AML-193 (cell line): ENCODE results near the gene NECAB3.
"Not testable (repeated sequence)": the region's sequence is repeated elsewhere in the genome, so short reads cannot be mapped to it uniquely, and the experiment has no call there.

Source experiments
- DNase-seq, 2 experiments: peaks; one replicate each; lab custom pipeline; 2025; lab: John Stamatoyannopoulos, UW

The NECAB3 gene

DNA sequence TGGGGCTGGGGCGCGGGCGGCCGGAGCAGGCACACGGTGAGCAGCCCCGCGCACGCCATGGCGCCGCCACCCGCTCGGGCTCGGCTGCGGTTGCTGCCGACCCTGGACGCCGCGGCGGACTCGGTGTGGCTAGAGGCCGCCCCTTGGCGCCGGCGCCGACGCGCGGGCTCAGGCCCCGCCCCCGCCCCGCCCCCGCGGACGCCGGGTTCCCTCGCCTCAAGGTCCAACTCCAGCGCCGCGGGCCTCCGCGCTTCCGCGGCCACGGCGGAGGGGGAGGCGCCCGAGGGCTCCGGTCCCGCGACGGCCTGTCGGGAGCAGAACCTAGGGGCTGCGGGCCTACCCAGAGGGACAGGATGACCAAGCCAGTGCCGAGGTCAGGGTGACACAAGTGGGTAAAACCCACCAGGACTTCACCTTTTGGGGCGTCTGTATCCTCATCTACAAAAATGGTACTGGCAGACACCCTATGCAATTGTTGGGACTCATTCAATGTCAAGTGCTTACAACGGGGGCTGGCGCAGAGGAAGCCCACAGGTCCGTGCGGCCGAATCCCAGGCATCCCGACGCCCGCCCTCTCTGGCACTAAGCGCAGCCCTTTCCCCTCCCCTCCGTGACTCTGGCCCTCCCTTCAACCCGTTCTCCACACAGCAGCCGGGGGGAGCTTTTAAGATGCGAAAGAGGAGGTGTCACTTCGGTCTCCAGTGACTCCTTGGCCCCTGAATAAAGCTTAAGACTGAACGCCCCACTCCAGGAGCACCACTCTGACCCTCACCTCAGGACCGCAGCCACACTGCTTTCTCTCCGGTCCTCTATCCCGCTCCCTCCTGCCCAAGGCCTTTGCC lies at the start of gene NECAB3:
NECAB3 (minus strand) TSS at position 135 of the 842 bp plus-strand sequence; CDS start at position 59, 76 bp downstream.
- peak; percentile 34 to 58 for DNase-seq

DNA sequence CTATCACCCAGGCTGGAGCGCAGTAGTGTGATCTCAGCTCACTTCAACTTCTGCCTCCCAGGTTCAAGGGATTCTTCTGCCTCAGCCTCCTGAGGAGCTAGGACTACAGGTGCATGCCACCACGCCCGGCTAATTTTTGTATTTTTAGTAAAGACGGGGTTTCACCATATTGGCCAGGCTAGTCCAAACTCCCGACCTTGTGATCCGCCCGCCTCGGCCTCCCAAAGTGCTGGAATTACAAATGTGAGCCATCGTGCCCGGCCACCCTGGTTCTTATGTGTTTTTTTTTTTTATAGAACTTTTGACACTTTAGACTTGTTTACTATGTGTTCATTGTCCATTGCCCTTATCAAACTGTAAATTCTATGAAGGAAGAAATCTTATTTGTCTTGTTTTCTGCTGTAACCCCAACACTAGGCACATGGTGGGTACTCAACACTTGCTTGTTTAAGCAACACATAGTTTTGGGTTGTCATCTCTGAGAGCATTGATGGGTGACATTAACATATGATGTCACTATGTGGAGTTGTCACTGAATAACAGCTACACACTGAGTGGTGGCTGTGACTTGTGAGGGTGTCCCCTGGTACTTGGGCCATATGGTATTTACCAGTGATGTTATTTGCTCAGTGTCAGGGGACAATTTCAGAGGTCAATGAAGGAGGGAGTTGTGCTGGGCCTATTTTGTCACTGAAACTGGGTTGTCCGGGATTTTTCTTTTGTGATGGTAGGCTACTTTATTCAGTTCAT lies 47.3 kb upstream of the NECAB3 start:
- DNase-seq, result no peak

DNA sequence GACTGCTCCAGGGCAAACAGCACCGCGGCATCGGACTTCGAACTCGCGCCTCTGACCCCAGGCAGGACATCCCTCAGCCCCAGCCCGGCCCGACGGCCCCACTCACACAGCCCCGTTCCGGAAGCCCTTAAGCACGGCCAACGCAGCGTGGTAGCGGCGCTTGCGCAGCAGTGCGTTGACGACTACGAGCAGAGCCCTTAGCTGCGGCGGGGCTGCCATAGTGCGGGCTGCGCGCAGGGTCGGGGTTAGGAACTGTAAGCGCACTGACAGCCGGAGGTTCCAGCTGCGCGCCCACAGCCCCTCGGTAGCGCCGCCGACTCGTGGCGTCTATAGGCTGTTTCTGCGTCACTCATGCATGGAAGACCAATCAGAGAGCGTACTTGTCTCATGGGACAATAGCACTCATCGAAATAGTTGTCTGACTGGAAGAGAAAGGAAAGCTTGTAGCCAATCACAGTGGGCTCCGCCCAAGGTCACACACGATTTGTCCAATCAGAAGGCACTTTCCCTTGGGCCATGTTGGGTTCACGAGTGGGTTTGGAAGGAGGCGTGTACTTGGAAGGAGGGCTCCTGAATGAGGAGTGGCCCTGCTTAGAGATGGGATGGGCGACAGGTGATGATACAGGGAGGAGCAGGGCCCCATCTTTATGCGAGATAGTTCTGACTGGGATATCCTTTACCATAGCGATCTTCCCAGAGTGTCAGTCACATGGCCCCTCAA lies 45.9 kb upstream of the NECAB3 start, which contains the start of gene PXMP4:
PXMP4 (minus strand) TSS at position 322 of the 721 bp plus-strand sequence; CDS start at position 219, 103 bp downstream.
- peak; percentile 95 to 98 for DNase-seq

GRCh38 chr20:33719277-33719988 lies 45.2 kb upstream of the NECAB3 start:
- DNase-seq, result no peak

GRCh38 chr20:33716498-33716897 lies 42.3 kb upstream of the NECAB3 start:
- DNase-seq, result no peak

- no peak for DNase-seq
These were observed 39.7 kb upstream of the NECAB3 start for GRCh38 chr20:33713865-33714367.

GRCh38 chr20:33711446-33711738 lies 37.2 kb upstream of the NECAB3 start:
- DNase-seq, result no peak

GRCh38 chr20:33710681-33711445 lies 36.6 kb upstream of the NECAB3 start:
- DNase-seq, result no peak

GRCh38 chr20:33709905-33710541 lies 35.8 kb upstream of the NECAB3 start:
- DNase-seq, result no peak

- no peak for DNase-seq
These were observed 35.2 kb upstream of the NECAB3 start for GRCh38 chr20:33709398-33709797.

GRCh38 chr20:33707668-33708067 lies 33.4 kb upstream of the NECAB3 start:
- no peak for DNase-seq

- DNase-seq, result no peak
These were observed 30.1 kb upstream of the NECAB3 start for GRCh38 chr20:33704197-33704924.

DNA sequence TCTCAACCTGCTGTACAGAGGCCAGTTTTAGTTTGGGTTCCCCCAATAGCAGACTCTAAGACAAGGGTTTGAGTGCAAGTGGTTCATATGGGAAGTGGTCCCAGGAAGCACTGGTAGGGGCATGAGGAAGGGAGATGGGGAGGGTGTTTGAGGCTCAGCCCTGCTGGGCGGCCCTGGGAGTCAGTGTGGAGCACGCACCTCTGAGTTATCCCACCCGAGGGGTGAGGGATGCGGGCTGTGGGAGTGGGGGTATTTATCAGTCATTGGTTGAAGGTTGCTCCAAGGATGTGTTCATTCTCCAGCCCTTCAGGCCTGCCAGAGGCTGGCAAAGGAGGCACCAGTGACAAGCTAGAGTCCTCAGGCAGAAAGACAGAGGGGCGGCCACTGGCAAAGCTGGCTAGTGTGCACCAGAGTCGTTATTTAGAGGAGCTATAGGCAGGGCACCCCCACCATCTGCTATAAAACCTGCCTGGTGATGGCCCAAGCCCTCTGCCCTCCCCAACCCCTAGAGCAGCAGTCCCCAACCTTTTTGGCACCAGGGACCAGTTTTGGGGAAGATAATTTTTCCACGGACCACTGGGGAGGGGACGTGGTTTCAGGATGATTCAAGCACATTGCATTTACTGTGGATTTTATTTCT lies 29.4 kb upstream of the NECAB3 start:
- no peak for DNase-seq

DNA sequence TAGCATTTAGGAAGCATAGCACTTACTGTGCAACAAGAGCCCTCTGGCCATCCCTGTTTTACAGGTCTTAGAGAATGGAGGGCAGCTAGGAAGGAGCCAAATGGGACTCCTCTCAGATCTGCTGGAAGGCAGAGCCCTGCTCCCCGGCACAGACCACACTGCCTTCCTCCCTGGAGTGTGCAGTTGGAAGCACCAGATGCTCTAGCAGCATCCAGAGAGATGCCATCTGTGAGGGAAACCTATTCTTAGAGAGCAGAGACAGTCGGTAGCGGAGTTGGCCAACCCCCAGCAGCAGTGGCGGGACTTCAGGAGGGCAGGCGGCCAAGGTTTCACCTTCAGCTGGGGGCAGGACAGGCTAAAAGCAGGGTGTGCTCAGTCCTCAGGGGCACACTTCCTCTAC lies 28.6 kb upstream of the NECAB3 start:
- DNase-seq, result no peak

DNA sequence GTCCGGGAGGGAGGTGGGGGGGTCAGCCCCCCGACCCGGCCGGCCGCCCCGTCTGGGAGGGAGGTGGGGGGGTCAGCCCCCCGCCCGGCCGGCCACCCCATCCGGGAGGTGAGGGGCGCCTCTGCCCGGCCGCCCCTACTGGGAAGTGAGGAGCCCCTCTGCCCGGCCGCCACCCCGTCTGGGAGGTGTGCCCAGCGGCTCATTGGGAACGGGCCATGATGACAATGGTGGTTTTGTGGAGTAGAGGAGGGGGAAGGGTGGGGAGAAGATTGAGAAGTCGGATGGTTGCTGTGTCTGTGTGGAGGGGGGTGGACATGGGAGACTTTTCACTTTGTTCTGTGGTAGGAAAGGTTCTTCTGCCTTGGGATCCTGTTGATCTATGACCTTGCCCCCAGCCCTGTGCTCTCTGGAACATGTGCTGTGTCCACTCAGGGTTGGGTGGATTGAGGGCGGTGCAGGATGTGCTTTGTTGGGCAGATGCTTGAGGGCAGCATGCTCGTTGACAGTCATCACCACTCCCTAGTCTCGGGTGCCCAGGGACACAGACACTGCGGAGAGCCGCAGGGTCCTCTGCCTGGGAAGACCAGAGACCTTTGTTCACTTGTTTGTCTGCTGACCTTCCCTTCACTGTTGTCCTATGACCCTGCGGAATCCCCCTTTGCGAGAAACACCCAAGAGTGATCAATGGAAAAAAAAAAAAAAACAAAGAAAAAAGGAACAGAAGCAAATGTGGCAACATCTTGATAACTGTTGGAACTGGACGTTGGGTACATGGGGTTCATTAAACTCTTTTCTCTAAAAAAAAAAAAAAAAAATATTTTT lies 27.6 kb upstream of the NECAB3 start:
- DNase-seq, result no peak

DNA sequence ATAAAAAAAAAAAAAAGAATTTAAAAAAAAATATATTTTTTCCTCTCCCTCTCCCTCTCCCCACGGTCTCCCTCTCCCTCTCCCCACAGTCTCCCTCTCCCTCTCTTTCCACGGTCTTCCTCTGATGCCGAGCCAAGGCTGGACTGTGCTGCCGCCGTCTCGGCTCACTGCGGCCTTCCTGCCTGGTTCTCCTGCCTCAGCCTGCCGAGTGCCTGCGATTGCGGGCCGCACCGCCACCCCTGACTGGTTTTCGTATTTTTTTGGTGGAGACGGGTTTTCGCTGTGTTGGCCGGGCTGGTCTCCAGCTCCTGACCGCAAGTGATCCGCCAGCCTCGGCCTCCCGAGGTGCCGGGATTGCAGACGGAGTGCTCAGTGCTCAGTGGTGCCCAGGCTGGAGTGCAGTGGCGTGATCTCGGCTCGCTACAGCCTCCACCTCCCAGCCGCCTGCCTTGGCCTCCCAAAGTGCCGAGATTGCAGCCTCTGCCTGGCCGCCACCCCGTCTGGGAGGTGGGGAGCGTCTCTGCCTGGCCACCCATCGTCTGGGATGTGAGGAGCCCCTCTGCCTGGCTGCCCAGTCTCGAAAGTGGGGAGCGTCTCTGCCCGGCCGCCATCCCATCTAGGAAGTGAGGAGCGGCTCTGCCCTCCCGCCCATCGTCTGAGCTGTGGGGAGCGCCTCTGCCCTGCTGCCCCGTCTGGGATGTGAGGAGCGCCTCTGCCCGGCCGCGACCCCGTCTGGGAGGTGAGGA lies 26.6 kb upstream of the NECAB3 start:
- not testable (repeated sequence) for DNase-seq

DNA sequence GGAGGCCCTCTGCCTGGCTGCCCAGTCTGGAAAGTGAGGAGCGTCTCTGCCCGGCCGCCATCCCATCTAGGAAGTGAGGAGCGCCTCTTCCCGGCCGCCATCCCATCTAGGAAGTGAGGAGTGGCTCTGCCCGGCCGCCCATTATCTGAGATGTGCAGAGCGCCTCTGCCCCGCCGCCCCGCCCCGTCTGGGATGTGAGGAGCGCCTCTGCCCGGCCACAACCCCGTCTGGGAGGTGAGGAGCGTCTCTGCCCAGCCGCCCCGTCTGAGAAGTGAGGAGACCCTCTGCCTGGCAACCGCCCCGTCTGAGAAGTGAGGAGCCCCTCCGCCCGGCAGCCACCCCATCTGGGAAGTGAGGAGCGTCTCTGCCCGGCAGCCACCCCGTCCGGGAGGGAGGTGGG lies 24.7 kb upstream of the NECAB3 start:
- DNase-seq, result not testable (repeated sequence)

GRCh38 chr20:33697129-33697528 lies 22.9 kb upstream of the NECAB3 start:
- no peak for DNase-seq
